H1 (cell line): ENCODE measurements around the gene CAMTA1. TPM values are rescaled to one million over a fixed set of nuclear protein-coding genes. Genes with fewer than 3 reads are reported as not detected.

Experiments
- CTCF ChIA-PET: fragments of 300-600 bp; sonication (Branson Sonifier 250); formaldehyde crosslinking; loops from one replicate; lab custom pipeline; 2021; ENCODE audit not compliant: partially characterized antibody; lab: Charles Lee
- POLR2A ChIA-PET: fragments of 300-600 bp; sonication (Branson Sonifier 250); formaldehyde crosslinking; loops from one replicate; lab custom pipeline; 2021; ENCODE audit warnings: inconsistent platforms; ENCODE audit not compliant: partially characterized antibody; lab: Charles Lee
- DNase-seq, 2 experiments: peaks; one replicate each; pipeline versions ENCODE4 v3.0.0 to v3.0.0-alpha.2; 2010 to 2022; ENCODE audit warnings: low spot score in 2 of 2, low read depth in 1 of 2, mixed read lengths in 1 of 2
- FAIRE-seq: peaks from 2 replicates; lab custom pipeline; 2011; peaks lifted over from hg19 to GRCh38; lab: Jason Lieb, UNC
- H2AFZ ChIP-seq: 2 replicates; pipeline ENCODE4 v1.8.1; 2012; ENCODE audit warnings: low read length, inconsistent platforms
- H2AK5ac ChIP-seq: 2 replicates; pipeline ENCODE4 v1.6.1; 2013; ENCODE audit warnings: low read depth, low read length
- H2BK120ac ChIP-seq: replicated peaks from 2 replicates; pipeline ENCODE3; 2013; ENCODE audit warnings: low read depth, low read length, inconsistent platforms
- H2BK12ac ChIP-seq: 2 replicates; pipeline ENCODE4 v1.6.1; 2013; ENCODE audit warnings: low read depth, low read length
- H2BK15ac ChIP-seq: 2 replicates; pipeline ENCODE4 v1.6.1; 2013; ENCODE audit warnings: low read length
- H2BK20ac ChIP-seq: 2 replicates; pipeline ENCODE4 v1.6.1; 2013; ENCODE audit warnings: low read length
- H2BK5ac ChIP-seq: 2 replicates; pipeline ENCODE4 v1.6.1; 2013; ENCODE audit warnings: low read depth, low read length
- H3K14ac ChIP-seq: 2 replicates; pipeline ENCODE4 v1.6.1; 2013; ENCODE audit warnings: inconsistent platforms; ENCODE audit not compliant: insufficient read length
- H3K18ac ChIP-seq: 2 replicates; pipeline ENCODE4 v1.6.1; 2013; ENCODE audit warnings: low read length; ENCODE audit errors: extremely low read depth
- H3K23ac ChIP-seq: 2 replicates; pipeline ENCODE4 v1.6.1; 2013; ENCODE audit warnings: inconsistent platforms; ENCODE audit not compliant: insufficient read length
- H3K23me2 ChIP-seq: 2 replicates; pipeline ENCODE4 v1.6.1; 2013; ENCODE audit warnings: low read depth, low read length
- H3K27ac ChIP-seq: 2 replicates; pipeline ENCODE4 v1.6.1; 2011; ENCODE audit warnings: low read depth, low read length, inconsistent platforms
- H3K27me3 ChIP-seq, 4 experiments: replicated peaks in 1 of 4; 1 replicate in 1 of 4; 2 replicates in 3 of 4; pipeline versions ENCODE4 v1.6.1 to v1.8.1; 2011 to 2013; ENCODE audit warnings: low read length in 3 of 4, mild to moderate bottlenecking in 3 of 4, inconsistent platforms in 2 of 4, mixed read lengths in 2 of 4, moderate library complexity in 1 of 4; ENCODE audit not compliant: control insufficient read depth in 3 of 4, insufficient read depth in 3 of 4; ENCODE audit errors: extremely low read depth in 1 of 4
- H3K36me3 ChIP-seq, 4 experiments: 2 replicates each; pipeline versions ENCODE4 v1.6.1 to v1.8.1; 2011 to 2013; ENCODE audit warnings: mild to moderate bottlenecking in 4 of 4, low read length in 3 of 4, moderate library complexity in 2 of 4, control low read depth in 1 of 4, inconsistent platforms in 1 of 4; ENCODE audit not compliant: insufficient read depth in 4 of 4, control insufficient read depth in 2 of 4
- H3K4ac ChIP-seq: replicated peaks from 2 replicates; pipeline ENCODE3; 2013; ENCODE audit warnings: low read length, low read depth, mixed read lengths, inconsistent platforms; ENCODE audit not compliant: insufficient read length
- H3K4me1 ChIP-seq, 4 experiments: replicated peaks in 1 of 4; 1 replicate in 1 of 4; 2 replicates in 3 of 4; pipeline versions ENCODE4 v1.6.1 to v1.8.1; 2011 to 2013; ENCODE audit warnings: low read length in 3 of 4, inconsistent platforms in 2 of 4, mixed read lengths in 1 of 4; ENCODE audit not compliant: insufficient read depth in 4 of 4, control insufficient read depth in 3 of 4
- H3K4me2 ChIP-seq, 2 experiments: 2 replicates each; pipeline versions ENCODE4 v1.6.1 to v1.8.1; 2011 to 2013; ENCODE audit warnings: low read depth in 2 of 2, low read length in 2 of 2, control low read depth in 1 of 2, inconsistent platforms in 1 of 2, mild to moderate bottlenecking in 1 of 2; ENCODE audit not compliant: insufficient read depth in 1 of 2
- H3K4me3 ChIP-seq, 4 experiments: fragments of 200-600, 300-600 bp in 1 of 4; sonication (generic), shearing (Covaris generic), sonication (Bioruptor Twin) in 1 of 4; 2 replicates each; pipeline versions ENCODE4 v1.5.1 to v1.8.1; 2011 to 2016; ENCODE audit warnings: low read length in 4 of 4, low read depth in 3 of 4, control low read depth in 2 of 4, inconsistent platforms in 2 of 4, mild to moderate bottlenecking in 2 of 4, mixed read lengths in 1 of 4, moderate library complexity in 1 of 4; ENCODE audit not compliant: insufficient read depth in 2 of 4; ENCODE audit errors: extremely low read depth in 1 of 4
- H3K56ac ChIP-seq: replicated peaks from 2 replicates; pipeline ENCODE3; 2013; ENCODE audit warnings: low read depth, mild to moderate bottlenecking, mixed read lengths, low read length, inconsistent platforms; ENCODE audit not compliant: insufficient read length
- H3K79me1 ChIP-seq: 2 replicates; pipeline ENCODE4 v1.6.1; 2013; ENCODE audit warnings: low read depth, low read length, control low read depth
- H3K79me2 ChIP-seq, 2 experiments: 2 replicates each; pipeline versions ENCODE4 v1.6.1 to v1.8.1; 2012 to 2013; ENCODE audit warnings: low read length in 2 of 2, mild to moderate bottlenecking in 2 of 2, inconsistent platforms in 1 of 2; ENCODE audit not compliant: insufficient read depth in 2 of 2, control insufficient read depth in 1 of 2
- H3K9ac ChIP-seq, 4 experiments: replicated peaks in 1 of 4; 1 replicate in 1 of 4; 2 replicates in 3 of 4; pipeline versions ENCODE4 v1.6.1 to v1.8.1; 2011 to 2013; ENCODE audit warnings: low read depth in 3 of 4, low read length in 3 of 4, control low read depth in 2 of 4, mild to moderate bottlenecking in 2 of 4, moderate library complexity in 2 of 4, inconsistent platforms in 1 of 4; ENCODE audit errors: extremely low read depth in 1 of 4
- H3K9me3 ChIP-seq, 2 experiments: 2 replicates each; pipeline versions ENCODE4 v1.6.1 to v1.8.1; 2012 to 2013; ENCODE audit warnings: mild to moderate bottlenecking in 2 of 2, moderate library complexity in 2 of 2, control low read depth in 1 of 2, inconsistent platforms in 1 of 2, low read depth in 1 of 2, low read length in 1 of 2, mixed read lengths in 1 of 2; ENCODE audit not compliant: insufficient read depth in 2 of 2
- H4K20me1 ChIP-seq, 2 experiments: replicated peaks in 1 of 2; 2 replicates each; pipeline versions ENCODE3 to v1.8.1; 2011 to 2013; ENCODE audit warnings: inconsistent platforms in 2 of 2, low read length in 2 of 2, mild to moderate bottlenecking in 1 of 2; ENCODE audit not compliant: insufficient read depth in 2 of 2, control insufficient read depth in 1 of 2
- H4K5ac ChIP-seq: 2 replicates; pipeline ENCODE4 v1.6.1; 2013; ENCODE audit warnings: low read length, low read depth, mixed read lengths, inconsistent platforms; ENCODE audit not compliant: insufficient read length
- H4K8ac ChIP-seq: 2 replicates; pipeline ENCODE4 v1.8.0; 2013; ENCODE audit warnings: mild to moderate bottlenecking, moderate library complexity, low read length, inconsistent platforms; ENCODE audit not compliant: insufficient read depth; ENCODE audit errors: extremely low read depth
- H4K91ac ChIP-seq: replicated peaks from 2 replicates; pipeline ENCODE3; 2013; ENCODE audit warnings: low read length, mixed read lengths, inconsistent platforms; ENCODE audit not compliant: insufficient read length
- CBX5 ChIP-seq: fragments of 300-800, 300-1000 bp; sonication (generic); IDR thresholded peaks from 2 replicates; pipeline ENCODE4 v1.7.1; 2016; ENCODE audit warnings: antibody characterized with exemption, low read length, low read depth
- CEBPB ChIP-seq: IDR thresholded peaks from 2 replicates; pipeline ENCODE4 v1.6.1; 2012; ENCODE audit warnings: low read depth, low read length
- FOSL1 ChIP-seq: IDR thresholded peaks from 2 replicates; pipeline ENCODE4 v1.6.1; 2011; ENCODE audit warnings: mild to moderate bottlenecking, low read depth, low read length, moderate library complexity; ENCODE audit not compliant: insufficient read depth
- HDAC6 ChIP-seq: IDR thresholded peaks from one replicate; pipeline ENCODE4 v1.7.1; 2012; ENCODE audit warnings: low read depth, mild to moderate bottlenecking, inconsistent platforms, low read length, moderate library complexity
- KDM1A ChIP-seq: fragments of 200-600, 300-600 bp; sonication (generic); IDR thresholded peaks from 2 replicates; pipeline ENCODE4 v1.7.1; 2016; ENCODE audit warnings: mild to moderate bottlenecking, low read length, borderline replicate concordance
- RXRA ChIP-seq: IDR thresholded peaks from 2 replicates; pipeline ENCODE4 v1.6.1; 2011; ENCODE audit warnings: low read depth, mild to moderate bottlenecking, low read length, moderate library complexity; ENCODE audit not compliant: insufficient read depth
- SP4 ChIP-seq: IDR thresholded peaks from 2 replicates; pipeline ENCODE4 v1.6.1; 2012; ENCODE audit warnings: low read length, inconsistent platforms
- TAF1 ChIP-seq: IDR thresholded peaks from 2 replicates; pipeline ENCODE4 v1.6.1; 2011; ENCODE audit warnings: mild to moderate bottlenecking, low read depth, low read length
- TAF7 ChIP-seq: optimal IDR thresholded peaks from 2 replicates; pipeline ENCODE3; 2011; ENCODE audit warnings: low read depth, mild to moderate bottlenecking, inconsistent platforms, low read length, moderate library complexity, borderline replicate concordance
- TBP ChIP-seq: IDR thresholded peaks from 2 replicates; pipeline ENCODE4 v1.6.1; 2011; ENCODE audit warnings: low read depth, low read length, improper control_type of control experiment
- WGBS, 2 experiments: shearing (Covaris generic) in 1 of 2; methylation state at CpG; one replicate each; pipeline versions ENCODE4 v1.1.6 to v1.1.7; 2013 to 2015; ENCODE audit warnings: low lambda C conversion rate in 2 of 2, mixed read lengths in 2 of 2, inconsistent platforms in 1 of 2, low coverage in 1 of 2, missing lambda C conversion rate in 1 of 2; ENCODE audit not compliant: insufficient replicate concordance in 2 of 2, insufficient coverage in 1 of 2, insufficient read length in 1 of 2; ENCODE audit errors: extremely low coverage in 1 of 2, missing lambda C conversion rate in 1 of 2; 5-methylcytosine and 5-hydroxymethylcytosine counted together
- polyA plus RNA-seq, 7 experiments: library from polyadenylated mRNA; depleted of rRNA in 3 of 7; stranded (reverse) in 5 of 7; unstranded in 2 of 7; fragments of >200 nt in 5 of 7; fragments of 200-250 nt in 2 of 7; gene quantifications; 1 replicate in 5 of 7; 2 replicates in 1 of 7; 4 replicates in 1 of 7; pipeline versions ENCODE4 v1.2.1 to v1.2.3, GENCODE V29; 2011 to 2013; ENCODE audit warnings: missing spikeins in 2 of 7, mixed read lengths in 2 of 7
- total RNA-seq: library from RNA; stranded (reverse); fragmentation: NEBNext Ultra II Directional; extraction: Animal tissue kit (Norgen Biotek cat#: 25700); gene quantifications from 2 replicates; pipeline ENCODE4 v1.2.1, GENCODE V29; 2021
- TF ChIP-seq, protein P1 (sequence below): IDR thresholded peaks from 2 replicates; pipeline ENCODE4 v1.6.1; 2012; ENCODE audit warnings: low read length, inconsistent platforms

CAMTA1 gene
- total and polyA plus RNA-seq, 2 of the 8 experiments (the other 6 are each of a cell fraction or from before 2014, with no cell fraction given): 65.0 to 119 TPM

DNA sequence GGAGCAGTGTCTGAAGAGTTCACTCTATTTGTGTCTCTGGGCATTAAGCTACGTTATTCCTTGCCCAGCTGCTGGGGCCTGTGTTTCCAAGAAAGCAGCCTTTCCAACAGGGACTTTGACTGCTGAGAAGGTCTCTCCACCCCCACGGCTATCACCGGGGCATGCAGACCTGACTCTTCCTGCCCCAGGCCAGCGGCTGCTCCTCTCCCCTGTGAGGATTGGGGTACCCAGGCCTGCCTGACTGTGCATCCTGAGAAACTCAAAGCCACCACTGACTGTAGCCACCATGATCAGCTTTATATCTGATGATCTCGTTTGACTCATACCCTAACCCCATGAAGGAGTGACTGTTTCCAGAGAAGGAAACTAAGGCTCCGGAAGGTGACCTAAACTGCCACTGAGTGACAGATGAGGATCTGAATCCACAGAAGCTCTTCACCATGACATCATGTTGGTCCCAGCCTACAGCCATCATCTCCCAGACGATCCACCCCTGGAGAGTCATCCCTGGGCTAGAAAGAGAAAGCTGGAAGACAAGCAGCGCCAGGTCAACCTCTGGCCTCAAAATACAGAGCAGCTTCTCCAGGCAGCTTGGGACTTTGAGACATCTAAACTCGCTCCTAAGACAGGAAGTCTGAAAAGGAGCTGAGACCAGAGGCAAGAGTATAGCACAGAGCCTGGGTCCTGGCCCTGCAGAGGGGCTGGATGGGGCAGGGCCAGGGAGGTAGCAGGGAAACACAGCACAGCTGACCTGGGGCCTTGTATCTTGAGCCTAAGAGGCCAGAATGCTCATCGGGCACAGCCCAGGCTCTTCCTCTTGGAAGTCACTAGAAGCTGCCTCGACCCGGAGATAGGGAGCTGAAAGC lies 741.8 kb downstream of the CAMTA1 start:
- Histone ChIP-seq H4K20me1 (no peaks in the 10 kb centered on the region), H3K79me2 (no peaks in the 10 kb centered on the region), H3K18ac (no peak overlapping the region; the same call in 1 of the 2 replicates), H2BK5ac (no peak overlapping the region), H3K56ac (no peak overlapping the region), H3K27me3 (no peaks in the 10 kb centered on the region), H3K4me3 (no peak overlapping the region), H2AFZ (no peak overlapping the region), H4K5ac (no peak overlapping the region), H3K79me1 (no peaks in the 10 kb centered on the region), H2BK120ac (no peak overlapping the region), H2BK15ac (no peak overlapping the region), H3K36me3 (no peaks in the 10 kb centered on the region), H2BK20ac (no peak overlapping the region), H3K4me2 (no peak overlapping the region), H3K23ac (no peak overlapping the region), H2BK12ac (no peak overlapping the region), H3K9ac (no peak overlapping the region), H4K91ac (no peak overlapping the region), H4K8ac (no peak overlapping the region; the same call in 1 of the 2 replicates), H3K27ac (no peak overlapping the region; the same call in 1 of the 2 replicates), H3K4ac (no peak overlapping the region), H3K9me3 (no peaks in the 10 kb centered on the region), H3K4me1 (peaks cover 0 to 4% (median 2%) of the 10 kb centered on the region in 4 experiments; a peak in 3 of 7 replicates), H3K23me2 (no peaks in the 10 kb centered on the region), H3K14ac (no peak overlapping the region), H2AK5ac (no peak overlapping the region)
- ChIA-PET CTCF (interaction anchor here (0.8 to 4.4 kb wide), 6 partner anchors 8 to 43 kb away, joined by 3 to 19 read pairs (median 3); no protein-coding TSS in a partner anchor), POLR2A (interaction anchor here (0.8 to 1.6 kb wide), 3 partner anchors 8 to 176 kb away, joined by 3 to 5 read pairs (median 3); no protein-coding TSS in a partner anchor)
- no peak for FAIRE-seq
- no peak for DNase-seq
- WGBS, 2 experiments: 87% methylated on average over 12 of the region's 12 CpGs; no CpG with 5 or more reads in 1 of the 2 experiments
- no peak for TF ChIP-seq TBP
- TF ChIP-seq RXRA: no peak
- no peak for TF ChIP-seq SP4
- TF ChIP-seq CBX5: no peak
- TF ChIP-seq TAF7: no peak
- TF ChIP-seq HDAC6: no peak
- no peak for TF ChIP-seq KDM1A
- TF ChIP-seq, protein P1, sequence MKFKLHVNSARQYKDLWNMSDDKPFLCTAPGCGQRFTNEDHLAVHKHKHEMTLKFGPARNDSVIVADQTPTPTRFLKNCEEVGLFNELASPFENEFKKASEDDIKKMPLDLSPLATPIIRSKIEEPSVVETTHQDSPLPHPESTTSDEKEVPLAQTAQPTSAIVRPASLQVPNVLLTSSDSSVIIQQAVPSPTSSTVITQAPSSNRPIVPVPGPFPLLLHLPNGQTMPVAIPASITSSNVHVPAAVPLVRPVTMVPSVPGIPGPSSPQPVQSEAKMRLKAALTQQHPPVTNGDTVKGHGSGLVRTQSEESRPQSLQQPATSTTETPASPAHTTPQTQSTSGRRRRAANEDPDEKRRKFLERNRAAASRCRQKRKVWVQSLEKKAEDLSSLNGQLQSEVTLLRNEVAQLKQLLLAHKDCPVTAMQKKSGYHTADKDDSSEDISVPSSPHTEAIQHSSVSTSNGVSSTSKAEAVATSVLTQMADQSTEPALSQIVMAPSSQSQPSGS: no peak
- TF ChIP-seq CEBPB: no peak
- no peak for TF ChIP-seq TAF1
- TF ChIP-seq FOSL1: no peak
